GM19023 (cell line): Measurements from ENCODE around the gene NEUROG3.
"Not testable (repeated sequence)": the region's sequence is repeated elsewhere in the genome, so short reads cannot be mapped to it uniquely, and the experiment has no call there.

Source experiments
- ATAC-seq: cut with Tn5 transposase; IDR thresholded peaks from one replicate; pipeline ENCODE4 v1.9.1; 2021; ENCODE audit warnings: mild to moderate bottlenecking, moderate library complexity; ENCODE audit not compliant: unreplicated experiment

Gene NEUROG3

DNA sequence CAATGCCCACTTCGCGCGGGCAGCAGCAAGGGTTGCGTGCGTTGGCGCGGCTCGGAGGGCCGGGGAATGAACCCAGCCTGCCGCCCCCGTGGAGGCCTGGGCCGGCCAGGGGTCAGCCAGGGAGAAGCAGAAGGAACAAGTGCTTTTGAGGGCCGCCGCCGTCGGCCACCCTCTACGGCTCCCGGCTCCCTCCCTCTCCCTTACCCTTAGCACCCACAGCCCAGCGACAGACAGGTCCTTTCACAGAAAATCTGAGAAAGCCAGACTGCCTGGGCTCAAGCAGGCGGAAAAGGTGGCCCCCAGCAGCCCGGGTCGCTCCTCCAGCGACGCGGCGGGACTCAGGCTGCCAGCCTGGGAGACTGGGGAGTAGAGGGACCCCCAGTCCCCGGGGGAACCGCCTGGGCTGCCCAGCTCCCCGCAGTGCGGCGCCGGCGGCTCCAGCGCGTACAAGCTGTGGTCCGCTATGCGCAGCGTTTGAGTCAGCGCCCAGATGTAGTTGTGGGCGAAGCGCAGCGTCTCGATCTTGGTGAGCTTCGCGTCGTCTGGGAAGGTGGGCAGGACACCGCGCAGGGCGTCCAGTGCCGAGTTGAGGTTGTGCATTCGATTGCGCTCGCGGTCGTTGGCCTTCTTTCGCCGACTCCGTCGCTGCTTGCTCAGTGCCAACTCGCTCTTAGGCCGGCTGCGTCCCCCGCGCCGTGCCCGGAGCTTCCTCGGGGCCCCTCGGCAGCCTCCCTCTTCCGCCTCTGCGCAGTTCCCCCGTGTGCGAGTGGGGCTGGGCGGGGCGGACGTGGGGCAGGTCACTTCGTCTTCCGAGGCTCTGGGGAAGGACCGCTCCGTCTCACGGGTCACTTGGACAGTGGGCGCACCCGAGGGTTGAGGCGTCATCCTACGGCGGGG, 815 bp downstream of the NEUROG3 start:
- peak; percentile 8 for ATAC-seq

DNA sequence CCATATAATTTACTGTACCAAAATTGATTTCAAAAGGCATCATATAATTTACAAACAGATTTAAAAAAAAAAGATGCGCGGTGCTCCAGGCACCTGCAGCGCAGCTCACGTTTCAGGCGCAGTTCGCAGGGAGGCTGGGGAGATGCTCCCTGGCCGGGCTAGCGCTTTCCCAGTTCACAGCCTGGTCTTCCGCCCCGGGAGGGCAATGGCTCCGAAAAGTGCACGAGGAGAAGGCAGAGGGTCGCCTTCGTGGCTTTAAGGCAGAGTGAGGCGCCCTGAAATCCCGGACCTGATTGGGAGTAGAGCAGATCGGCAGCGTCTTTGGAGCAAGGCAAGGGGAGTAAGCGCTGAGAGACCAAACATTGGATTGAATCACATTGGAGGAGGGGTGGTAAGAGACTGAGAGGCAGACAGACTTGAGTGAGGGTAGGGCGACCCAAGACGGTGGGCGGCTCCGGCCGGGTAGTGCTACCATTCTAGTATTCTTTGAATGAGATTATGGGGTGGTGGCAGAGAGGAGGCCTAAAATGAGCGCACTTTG, 1.5 kb downstream of the NEUROG3 start:
- no peak for ATAC-seq

DNA sequence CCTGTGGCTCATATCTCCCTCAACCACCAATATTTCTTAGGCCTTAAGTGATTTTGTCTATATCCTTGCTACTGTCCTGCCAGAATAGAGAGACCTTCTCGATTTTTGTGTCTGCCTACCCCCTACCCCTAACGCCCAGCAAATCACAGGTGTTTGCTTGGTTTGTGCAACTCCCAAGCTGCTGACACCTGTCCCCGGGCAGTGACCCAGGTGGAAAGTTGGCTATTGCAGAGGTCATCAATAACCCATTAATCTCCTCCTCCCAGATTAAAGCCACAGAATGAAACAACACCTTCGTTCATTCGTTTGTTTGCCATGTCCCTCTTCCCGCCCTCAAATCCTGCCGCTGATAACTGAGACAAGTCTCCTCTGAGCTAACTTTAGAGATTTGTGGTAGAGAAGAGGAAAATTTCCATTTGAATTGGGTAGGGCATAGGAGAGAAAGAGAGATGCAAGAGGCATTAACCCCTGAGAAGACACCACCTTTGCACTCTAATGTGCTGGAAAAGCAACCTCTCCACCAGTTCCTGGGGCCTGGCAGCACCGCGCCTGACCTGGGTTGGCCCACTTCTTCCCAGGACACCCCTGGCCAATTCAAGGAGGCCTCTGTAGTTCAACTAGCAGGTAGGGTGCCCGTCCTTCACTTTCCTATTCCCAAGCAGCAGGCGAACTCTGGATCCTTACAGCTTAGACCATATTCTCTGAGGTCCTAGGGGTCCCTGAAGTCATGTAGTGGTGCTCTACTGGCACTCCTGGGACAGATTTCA, 3.0 kb downstream of the NEUROG3 start:
- ATAC-seq, result no peak

DNA sequence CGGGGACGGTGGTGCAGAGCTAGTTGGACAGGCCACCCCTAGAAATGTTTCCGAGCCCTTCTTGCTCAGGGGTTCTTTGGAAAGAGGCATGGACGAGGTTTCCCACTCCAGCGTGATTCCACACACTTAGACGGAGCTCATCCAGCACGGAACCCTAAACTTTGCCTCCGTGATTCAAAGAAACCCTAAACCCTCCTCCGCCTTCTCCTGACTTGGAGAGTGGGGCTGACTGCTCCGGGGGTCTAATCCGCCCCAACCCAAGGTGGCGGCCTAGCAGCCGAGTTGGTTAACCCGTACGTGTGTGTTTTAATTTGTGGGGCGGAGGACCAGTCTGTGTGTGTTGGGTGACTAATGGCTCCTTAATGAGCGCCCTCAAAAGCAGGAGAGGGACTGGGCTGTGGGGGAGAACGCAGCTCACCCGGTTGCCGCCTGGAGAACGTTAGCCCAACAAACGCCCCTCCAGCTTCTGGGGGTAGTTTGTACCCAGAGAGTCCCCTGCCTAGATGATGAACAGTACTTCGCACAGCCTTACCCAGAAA, 3.8 kb downstream of the NEUROG3 start:
- no peak for ATAC-seq

DNA sequence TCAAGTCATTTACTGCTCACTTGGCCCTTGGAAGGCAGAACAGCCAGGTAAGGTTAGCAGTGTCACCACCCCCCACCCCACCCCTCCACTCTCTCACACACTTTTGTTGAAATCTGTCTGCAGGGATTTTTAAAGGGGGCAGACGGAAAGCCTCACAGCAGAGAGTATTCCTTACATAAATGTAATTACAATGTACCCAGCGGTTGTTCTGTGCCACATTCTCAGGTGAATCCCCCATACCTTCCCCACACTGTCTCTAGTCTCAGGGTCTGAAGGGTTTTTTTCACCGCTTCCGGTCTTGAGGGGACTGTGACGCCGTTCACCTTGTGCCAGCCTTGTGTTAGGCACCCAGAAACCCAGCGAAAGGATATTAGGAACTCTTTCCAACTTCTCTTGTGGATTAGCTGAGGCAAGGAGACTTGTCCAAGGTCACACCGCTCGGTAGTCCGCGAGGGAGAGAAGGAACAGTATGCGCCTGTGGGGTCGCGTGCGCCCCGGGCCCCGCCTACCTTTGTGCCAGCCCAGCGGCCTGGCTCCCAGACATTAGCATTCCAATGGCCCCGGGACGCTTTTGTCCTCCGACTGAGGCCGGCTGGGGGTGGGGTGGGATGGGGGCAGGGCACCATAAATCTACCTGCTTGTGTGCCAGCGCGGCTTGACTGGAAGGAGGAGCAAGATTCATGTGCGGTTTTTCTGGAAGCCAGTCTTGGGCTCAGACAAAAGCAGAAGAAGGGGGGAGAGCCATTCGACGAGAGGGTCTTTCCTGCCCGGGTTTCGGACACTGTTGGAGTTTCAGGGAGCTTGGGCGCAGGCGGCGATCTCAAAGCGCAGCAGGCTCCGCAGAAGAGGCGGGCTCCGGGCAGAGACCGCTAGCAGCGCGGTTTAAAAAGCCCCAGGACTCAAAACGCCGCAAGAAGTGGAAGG, 4.5 kb downstream of the NEUROG3 start:
- ATAC-seq, result no peak

DNA sequence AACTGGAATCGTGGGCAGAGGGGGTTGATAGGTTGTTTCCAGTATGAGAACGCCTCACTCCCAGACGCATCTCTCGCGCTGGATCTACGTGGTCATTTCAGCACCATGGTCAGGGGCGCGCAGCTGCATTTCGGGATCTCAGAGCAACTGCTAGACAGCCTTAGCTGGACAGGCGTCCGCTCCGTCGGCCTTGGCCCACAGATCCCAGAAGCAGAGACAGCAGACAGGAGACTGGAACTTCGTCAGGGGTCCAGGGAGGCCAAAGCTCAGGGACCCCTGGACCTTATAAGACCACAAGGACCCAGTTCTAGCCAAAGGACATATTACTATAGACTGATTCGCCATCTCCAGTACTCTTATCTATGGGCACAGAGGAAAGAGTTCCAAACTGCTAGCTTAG, 5.3 kb downstream of the NEUROG3 start:
- no peak for ATAC-seq

DNA sequence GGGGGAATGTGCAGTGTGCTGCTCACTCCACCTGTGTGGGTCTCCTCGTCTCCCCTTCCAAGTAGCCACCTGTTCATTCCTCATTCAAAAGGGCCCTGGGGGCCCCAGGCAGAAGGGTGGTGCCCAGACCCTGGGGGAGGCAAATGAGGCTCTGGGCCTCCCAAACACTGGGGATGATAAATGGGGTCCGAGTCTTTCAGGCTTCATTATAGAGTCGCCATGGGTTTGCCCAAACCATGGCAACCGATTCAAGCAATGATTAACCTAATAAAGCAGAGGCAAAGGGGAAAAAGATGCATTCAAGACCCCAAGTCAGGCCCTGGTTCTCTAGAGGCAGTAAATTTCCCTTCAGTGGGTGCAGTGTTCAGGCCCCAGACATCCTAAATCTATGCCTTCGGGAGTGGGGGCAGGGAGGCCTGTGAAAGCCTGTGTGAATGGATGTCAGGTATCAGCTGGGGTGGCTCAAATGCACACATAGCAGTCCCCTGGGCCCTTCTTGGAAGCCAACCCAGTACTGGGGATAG, 10.4 kb downstream of the NEUROG3 start:
- no peak for ATAC-seq

DNA sequence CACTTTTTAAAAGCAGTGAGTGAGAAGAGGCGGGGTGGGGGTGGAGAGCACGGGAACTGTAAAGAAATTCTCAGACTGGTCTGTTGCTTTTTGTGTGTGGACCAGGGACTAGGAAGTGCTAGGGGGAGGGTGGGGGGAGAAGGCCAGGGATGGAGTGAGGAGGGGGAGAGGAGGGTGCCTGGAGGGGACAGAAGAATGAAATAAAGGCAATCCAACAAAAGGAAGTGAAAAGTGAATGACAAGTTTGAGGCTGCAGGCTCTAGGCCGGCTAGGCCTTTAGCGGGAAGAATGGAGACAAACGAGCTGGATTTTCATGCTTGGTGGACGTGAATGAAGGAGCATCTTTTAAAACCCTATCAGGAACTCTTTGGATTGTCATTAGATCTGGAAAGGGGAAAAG, 13.7 kb downstream of the NEUROG3 start:
- ATAC-seq, result no peak

DNA sequence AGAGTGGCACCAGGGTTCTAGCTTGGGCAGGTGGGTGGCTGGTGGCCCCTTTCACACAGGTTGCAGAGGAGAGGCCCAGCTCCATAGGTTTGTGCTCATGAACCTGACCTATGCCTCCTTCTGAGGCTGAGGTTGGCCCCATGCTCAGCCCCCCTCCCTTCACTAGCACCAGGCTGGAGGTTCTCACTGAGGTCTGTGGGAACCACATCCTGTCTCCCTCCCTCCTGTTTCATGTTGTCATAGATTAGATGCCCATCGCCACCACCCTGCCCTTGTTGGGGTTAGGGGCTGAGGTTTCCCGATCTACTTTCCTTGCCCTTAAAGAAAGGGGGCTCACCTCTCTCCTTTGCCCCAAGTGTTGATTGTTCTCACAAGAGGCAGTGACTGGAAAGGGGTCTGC, 14.7 kb downstream of the NEUROG3 start:
- no peak for ATAC-seq

DNA sequence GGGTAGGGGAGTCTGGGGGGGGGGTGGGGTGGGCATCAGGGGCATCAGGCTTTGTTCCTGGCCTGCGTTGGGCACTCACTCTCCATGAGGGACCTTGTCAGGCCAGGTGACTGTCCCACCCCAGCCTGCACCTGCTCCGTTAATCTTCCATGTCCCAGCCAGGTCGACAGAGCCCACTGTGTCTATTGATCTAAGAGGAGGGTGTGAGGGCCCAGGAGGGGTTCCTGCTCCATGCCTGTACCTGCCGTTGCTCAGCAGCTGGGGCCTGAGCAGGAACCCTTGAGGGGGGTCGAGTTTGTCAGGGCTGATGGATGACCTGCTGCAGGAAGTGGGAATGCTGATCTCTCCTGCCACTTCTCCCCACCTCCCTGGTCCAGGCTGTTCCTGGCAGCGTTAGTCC, 18.6 kb downstream of the NEUROG3 start:
- ATAC-seq, result no peak

DNA sequence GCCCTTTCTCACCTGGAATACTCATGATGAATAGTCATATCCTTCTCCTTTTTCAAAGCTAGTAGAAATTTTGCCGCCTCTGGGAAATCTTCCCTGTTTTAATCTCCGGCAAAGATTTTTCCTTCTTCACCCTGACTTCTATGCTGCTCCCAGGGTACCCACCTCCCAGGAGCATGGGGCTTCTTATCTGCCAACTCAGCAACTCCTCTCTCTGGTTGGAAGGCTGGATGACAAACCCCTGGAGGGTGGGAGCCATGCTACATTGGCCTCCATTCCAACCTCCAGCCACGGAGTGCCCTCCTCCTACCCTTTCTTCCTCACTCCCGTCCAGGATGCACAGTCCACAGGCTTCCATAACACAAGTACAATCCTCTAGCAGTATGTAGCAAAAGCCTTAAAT, 19.9 kb downstream of the NEUROG3 start:
- ATAC-seq, result no peak

DNA sequence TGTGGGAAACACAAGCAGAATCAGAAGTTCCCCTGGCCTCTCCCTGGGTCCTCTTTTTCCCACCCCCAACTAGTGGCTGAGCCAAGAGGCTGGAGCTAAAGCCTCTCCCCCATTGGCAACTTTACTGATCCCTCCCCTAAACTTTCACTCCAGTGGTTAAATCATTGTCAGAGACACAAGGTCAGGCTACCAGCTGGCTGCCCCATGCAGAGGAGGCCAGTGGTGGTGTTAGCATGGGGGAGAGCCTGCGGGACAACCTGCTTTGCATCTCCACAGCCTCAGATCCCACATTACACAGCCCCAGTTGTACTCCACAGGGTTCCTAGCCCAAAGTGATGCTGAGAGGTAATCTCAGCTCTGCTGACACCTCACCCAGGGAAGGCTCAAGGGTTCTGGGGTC, 21.0 kb downstream of the NEUROG3 start:
- no peak for ATAC-seq

DNA sequence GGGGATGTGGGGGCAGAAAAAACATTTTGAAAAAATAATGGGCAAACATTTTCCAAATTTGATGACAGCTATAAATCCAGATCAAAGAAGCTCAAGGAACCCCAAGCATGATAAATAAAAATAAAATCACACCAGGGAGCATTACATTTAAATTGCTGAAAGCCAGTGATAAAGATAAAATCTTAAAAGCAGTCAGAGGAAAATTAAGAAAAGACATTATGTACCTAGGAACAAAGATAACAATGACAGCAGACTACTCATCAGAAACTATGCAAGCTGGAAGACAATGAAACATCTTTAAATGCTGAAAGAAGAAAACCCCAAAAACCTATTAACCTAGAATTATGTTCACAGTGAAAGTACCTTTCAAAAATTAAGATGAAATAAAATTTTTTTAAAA, 23.3 kb downstream of the NEUROG3 start:
- ATAC-seq, result no peak

DNA sequence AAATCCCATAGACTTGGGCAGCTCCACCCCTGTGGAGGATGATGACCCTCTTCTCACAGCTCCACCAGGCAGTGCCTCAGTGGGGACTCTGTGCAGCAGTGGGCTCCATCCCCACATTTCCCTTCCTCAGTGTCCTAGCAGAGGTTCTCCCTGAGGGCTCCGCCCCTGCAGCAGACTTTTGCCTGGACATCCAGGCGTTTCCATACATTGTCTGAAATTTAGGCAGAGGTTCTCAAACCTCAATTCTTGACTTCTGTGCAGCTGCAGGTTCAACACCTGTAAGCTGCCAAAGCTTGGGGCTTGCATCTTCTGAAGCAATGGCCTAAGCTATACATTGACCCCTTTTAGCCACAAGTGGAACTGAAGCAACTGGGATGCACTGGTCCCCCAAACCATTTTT, 31.8 kb downstream of the NEUROG3 start:
- ATAC-seq, result no peak

DNA sequence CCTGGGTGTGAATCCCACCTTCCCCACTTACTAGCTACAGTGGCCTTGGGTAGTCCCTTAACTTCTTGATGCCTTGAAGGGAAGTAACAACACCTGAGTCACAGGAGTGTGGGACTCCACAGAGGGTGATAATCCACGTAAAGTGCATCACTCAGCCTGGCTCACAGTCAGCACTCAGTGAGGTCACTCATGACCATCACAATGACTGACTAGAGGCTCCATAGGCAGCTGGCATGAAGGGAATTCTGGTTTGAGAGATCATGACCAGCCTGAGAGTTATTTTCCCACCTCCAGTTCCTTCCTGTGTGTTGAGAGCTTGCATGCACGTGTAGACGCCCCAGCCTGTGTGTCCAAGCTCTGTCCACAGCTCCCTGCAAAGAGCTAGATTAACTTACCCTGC, 34.8 kb downstream of the NEUROG3 start:
- no peak for ATAC-seq

DNA sequence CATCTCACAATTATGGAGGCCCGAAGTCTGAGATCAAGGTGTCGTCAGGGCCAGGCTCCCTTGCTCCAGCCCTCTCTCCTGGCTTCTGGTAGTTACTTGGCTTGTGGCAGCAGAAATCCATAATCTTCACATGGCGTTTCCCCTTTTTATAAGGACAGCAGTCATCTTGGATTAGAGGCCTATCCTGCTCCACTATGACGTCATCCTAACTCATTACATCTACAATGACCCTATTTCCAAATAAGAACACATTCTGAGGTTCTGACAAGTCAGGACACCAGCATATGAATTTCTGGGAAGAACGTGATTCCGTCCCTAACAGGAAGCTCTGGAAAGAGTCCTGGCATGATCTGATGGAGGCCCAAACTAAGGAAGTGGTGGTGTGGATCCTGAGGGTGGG, 35.8 kb downstream of the NEUROG3 start:
- ATAC-seq, result no peak

DNA sequence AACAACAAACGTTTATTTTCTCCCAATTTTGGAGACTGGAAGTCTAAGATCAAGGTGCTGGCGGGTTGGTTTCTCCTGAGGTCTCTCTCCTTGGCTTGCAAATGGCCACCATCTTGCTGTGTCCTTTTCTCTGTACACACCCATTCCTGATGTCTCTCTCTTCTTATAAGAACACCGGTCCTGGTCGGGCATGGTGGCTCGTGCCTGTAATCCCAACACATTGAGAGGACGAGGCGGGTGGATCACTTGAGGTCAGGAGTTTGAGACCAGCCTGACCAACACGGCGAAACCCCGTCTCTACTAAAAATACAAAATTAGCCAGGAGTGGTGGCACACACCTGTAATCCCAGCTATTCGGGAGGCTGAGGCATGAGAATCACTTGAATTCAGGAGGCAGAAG, 36.7 kb downstream of the NEUROG3 start:
- not testable (repeated sequence) for ATAC-seq

DNA sequence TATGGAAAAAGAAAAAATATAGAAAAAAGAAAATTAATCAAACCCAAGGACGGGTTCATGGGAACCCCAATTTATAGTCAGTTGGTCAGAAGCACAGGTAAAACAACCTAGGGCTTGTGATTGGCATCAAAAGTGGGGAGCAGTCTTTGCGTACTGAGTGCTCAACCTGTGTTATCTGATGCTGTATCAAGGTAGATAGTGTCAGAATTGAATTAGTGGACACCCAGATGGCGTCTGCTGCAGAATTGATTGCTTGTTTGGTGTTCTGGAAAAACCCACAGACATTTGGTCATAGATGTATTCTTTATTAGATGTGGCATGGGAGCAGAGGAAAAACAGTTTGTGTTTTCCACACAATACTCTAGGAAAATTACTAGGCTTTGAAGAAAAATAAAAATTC, 39.6 kb downstream of the NEUROG3 start:
- ATAC-seq, result no peak

DNA sequence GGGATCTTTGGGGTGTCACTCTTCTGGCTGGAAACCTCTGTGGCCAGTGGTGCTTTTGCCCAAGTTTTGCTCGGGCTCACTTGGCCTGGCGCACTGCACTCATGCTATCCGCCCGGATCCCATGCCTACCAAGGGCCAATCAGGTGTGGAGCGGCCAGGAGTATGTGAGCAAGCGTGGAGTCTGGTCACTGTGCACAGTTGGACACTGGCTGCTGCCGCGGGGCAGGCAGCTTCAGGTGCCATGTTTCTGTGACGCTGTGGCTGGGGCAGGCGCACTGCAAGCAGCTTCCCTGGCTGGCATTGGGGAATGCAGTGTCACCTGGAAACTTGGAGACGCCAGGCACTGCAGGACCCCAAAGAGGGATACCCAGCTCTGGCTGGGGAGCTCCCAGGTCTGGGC, 45.3 kb downstream of the NEUROG3 start:
- no peak for ATAC-seq
